HEK293 (cell line): ENCODE results near the gene CITED4.

Source experiments
- CTCF ChIA-PET: fragments of 350-600 bp; formaldehyde crosslinking; extraction: SDS; loops from one replicate; lab custom pipeline; 2021; ENCODE audit warnings: antibody characterized with exemption; lab: Yijun Ruan, JAX
- POLR2A ChIA-PET: fragments of 300-600 bp; formaldehyde crosslinking; extraction: SDS; loops from one replicate; lab custom pipeline; 2020; ENCODE audit warnings: antibody characterized with exemption, inconsistent platforms; lab: Yijun Ruan, JAX
- H3K27ac ChIP-seq: fragments of 200-500 bp; sonication (Bioruptor generic); 2 replicates; pipeline ENCODE4 v1.5.1; 2014; ENCODE audit warnings: low read depth, low read length, control low read depth, inconsistent platforms; ENCODE audit errors: extremely low read depth
- H3K36me3 ChIP-seq, 2 experiments: fragments of 200-500 bp in 1 of 2; sonication (Bioruptor generic) in 1 of 2; 1 replicate in 1 of 2; 2 replicates in 1 of 2; pipeline ENCODE4 v1.5.1; 2014 to 2017; ENCODE audit warnings: inconsistent platforms in 2 of 2, low read length in 2 of 2; ENCODE audit not compliant: control insufficient read depth in 2 of 2, insufficient read depth in 1 of 2
- H3K4me1 ChIP-seq: fragments of 200-500 bp; sonication (Bioruptor generic); 2 replicates; pipeline ENCODE4 v1.5.1; 2014; ENCODE audit warnings: mild to moderate bottlenecking, low read length, inconsistent platforms; ENCODE audit not compliant: control insufficient read depth, insufficient read depth
- H3K4me3 ChIP-seq: 2 replicates; pipeline ENCODE4 v1.5.1; 2011; ENCODE audit warnings: low read depth, mild to moderate bottlenecking, control low read depth, low read length, moderate library complexity
- H3K9me3 ChIP-seq: fragments of 200-500 bp; sonication (Bioruptor generic); 2 replicates; pipeline ENCODE4 v1.5.1; 2014; ENCODE audit warnings: low read depth, low read length, inconsistent platforms; ENCODE audit not compliant: control insufficient read depth, insufficient read depth
- HOXA7 ChIP-seq: sonication (generic); formaldehyde crosslinking; IDR thresholded peaks from 2 replicates; pipeline ENCODE4 v1.8.1; 2022; ENCODE audit warnings: missing genetic modification reagents, borderline replicate concordance
- KLF1 ChIP-seq: fragments of 450-650 bp; formaldehyde crosslinking; IDR thresholded peaks from 2 replicates; pipeline ENCODE4 v1.5.1; 2016; ENCODE audit warnings: missing biosample characterization, missing genetic modification characterization
- PRDM1 ChIP-seq: fragments of 450-650 bp; formaldehyde crosslinking; IDR thresholded peaks from 2 replicates; pipeline ENCODE4; 2016; ENCODE audit warnings: missing biosample characterization, missing genetic modification characterization
- TCF7L2 ChIP-seq: IDR thresholded peaks from 2 replicates; pipeline ENCODE4 v1.6.1; 2011; ENCODE audit warnings: low read depth, mild to moderate bottlenecking, inconsistent platforms, low read length, moderate library complexity, borderline replicate concordance
- ZEB2 ChIP-seq: fragments of 450-650 bp; formaldehyde crosslinking; IDR thresholded peaks from 2 replicates; pipeline ENCODE4 v1.5.1; 2016; ENCODE audit warnings: missing biosample characterization, missing genetic modification characterization
- ZFP3 ChIP-seq: fragments of 450-650 bp; formaldehyde crosslinking; IDR thresholded peaks from 2 replicates; pipeline ENCODE4 v1.5.1; 2016; ENCODE audit warnings: low read depth, missing biosample characterization, missing genetic modification characterization
- ZIC2 ChIP-seq: fragments of 450-650 bp; formaldehyde crosslinking; IDR thresholded peaks from 2 replicates; pipeline ENCODE4 v1.5.1; 2016; ENCODE audit warnings: missing biosample characterization, missing genetic modification characterization
- ZNF169 ChIP-seq: fragments of 450-650 bp; formaldehyde crosslinking; IDR thresholded peaks from 2 replicates; pipeline ENCODE4 v1.5.1; 2016; ENCODE audit warnings: missing biosample characterization, missing genetic modification characterization
- ZNF211 ChIP-seq: fragments of 450-650 bp; formaldehyde crosslinking; IDR thresholded peaks from 2 replicates; pipeline ENCODE4 v1.5.1; 2016; ENCODE audit warnings: low read depth, missing biosample characterization, missing genetic modification characterization
- ZNF248 ChIP-seq: fragments of 450-650 bp; formaldehyde crosslinking; IDR thresholded peaks from 2 replicates; pipeline ENCODE4 v1.5.1; 2017; ENCODE audit warnings: missing biosample characterization, missing genetic modification characterization
- ZNF292 ChIP-seq: fragments of 450-650 bp; formaldehyde crosslinking; IDR thresholded peaks from 2 replicates; pipeline ENCODE4 v1.5.1; 2016; ENCODE audit warnings: low read depth, missing biosample characterization, missing genetic modification characterization, borderline replicate concordance
- ZNF366 ChIP-seq: fragments of 450-650 bp; formaldehyde crosslinking; conservative IDR thresholded peaks from 2 replicates; pipeline ENCODE4 v1.5.1; 2016; ENCODE audit warnings: missing biosample characterization, missing genetic modification characterization
- ZNF510 ChIP-seq: fragments of 450-650 bp; formaldehyde crosslinking; IDR thresholded peaks from 2 replicates; pipeline ENCODE4 v1.5.1; 2018; ENCODE audit warnings: mild to moderate bottlenecking, missing genetic modification characterization, missing biosample characterization; ENCODE audit not compliant: insufficient replicate concordance
- ZNF549 ChIP-seq: fragments of 450-650 bp; IDR thresholded peaks from 2 replicates; pipeline ENCODE4 v1.5.1; 2018; ENCODE audit warnings: missing biosample characterization, missing genetic modification characterization, mild to moderate bottlenecking, inconsistent platforms, moderate library complexity
- ZNF624 ChIP-seq: fragments of 450-650 bp; formaldehyde crosslinking; IDR thresholded peaks from 2 replicates; pipeline ENCODE4 v1.5.1; 2017; ENCODE audit warnings: missing biosample characterization, missing genetic modification characterization
- TF ChIP-seq, protein P1 (sequence below): fragments of 450-650 bp; formaldehyde crosslinking; IDR thresholded peaks from 2 replicates; pipeline ENCODE4 v1.5.1; 2016; ENCODE audit warnings: missing biosample characterization, missing genetic modification characterization
- TF ChIP-seq, protein P2 (sequence below): fragments of 450-650 bp; formaldehyde crosslinking; IDR thresholded peaks from 2 replicates; pipeline ENCODE4 v1.5.1; 2016; ENCODE audit warnings: missing biosample characterization, missing genetic modification characterization

Gene CITED4

DNA sequence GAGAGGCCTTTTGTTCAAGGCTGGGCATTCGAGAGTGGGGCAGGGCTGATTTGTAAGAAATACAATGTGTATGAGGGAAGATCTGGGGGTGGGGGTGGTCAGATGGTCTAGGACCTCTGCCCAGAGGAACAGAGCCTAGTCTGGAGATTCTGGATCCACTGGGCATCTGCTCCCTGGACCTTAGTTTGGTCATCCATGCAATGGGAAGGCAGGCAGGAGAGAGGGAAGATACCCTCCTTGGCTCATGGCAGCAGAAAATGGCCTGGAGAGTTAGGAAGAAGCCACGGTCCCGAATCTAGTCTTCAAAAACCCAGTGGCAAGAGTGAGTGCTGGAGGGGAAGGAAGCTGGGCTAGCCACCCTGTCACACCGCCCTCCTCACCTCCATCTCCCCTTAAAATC is 38.8 kb downstream of the CITED4 start (continued):
- TF ChIP-seq ZNF510 (tag by site-specific recombination) (no peak), ZNF292 (tag by site-specific recombination) (no peak), ZNF549 (tag by site-specific recombination) (no peak), ZEB2 (tag by site-specific recombination) (no peak), ZFP3 (no peak), HOXA7 (CRISPR knock-in tag) (no peak), KLF1 (tag by site-specific recombination) (no peak)
- TF ChIP-seq, protein P1, sequence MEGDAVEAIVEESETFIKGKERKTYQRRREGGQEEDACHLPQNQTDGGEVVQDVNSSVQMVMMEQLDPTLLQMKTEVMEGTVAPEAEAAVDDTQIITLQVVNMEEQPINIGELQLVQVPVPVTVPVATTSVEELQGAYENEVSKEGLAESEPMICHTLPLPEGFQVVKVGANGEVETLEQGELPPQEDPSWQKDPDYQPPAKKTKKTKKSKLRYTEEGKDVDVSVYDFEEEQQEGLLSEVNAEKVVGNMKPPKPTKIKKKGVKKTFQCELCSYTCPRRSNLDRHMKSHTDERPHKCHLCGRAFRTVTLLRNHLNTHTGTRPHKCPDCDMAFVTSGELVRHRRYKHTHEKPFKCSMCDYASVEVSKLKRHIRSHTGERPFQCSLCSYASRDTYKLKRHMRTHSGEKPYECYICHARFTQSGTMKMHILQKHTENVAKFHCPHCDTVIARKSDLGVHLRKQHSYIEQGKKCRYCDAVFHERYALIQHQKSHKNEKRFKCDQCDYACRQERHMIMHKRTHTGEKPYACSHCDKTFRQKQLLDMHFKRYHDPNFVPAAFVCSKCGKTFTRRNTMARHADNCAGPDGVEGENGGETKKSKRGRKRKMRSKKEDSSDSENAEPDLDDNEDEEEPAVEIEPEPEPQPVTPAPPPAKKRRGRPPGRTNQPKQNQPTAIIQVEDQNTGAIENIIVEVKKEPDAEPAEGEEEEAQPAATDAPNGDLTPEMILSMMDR (tag by site-specific recombination): no peak
- TF ChIP-seq, protein P2, sequence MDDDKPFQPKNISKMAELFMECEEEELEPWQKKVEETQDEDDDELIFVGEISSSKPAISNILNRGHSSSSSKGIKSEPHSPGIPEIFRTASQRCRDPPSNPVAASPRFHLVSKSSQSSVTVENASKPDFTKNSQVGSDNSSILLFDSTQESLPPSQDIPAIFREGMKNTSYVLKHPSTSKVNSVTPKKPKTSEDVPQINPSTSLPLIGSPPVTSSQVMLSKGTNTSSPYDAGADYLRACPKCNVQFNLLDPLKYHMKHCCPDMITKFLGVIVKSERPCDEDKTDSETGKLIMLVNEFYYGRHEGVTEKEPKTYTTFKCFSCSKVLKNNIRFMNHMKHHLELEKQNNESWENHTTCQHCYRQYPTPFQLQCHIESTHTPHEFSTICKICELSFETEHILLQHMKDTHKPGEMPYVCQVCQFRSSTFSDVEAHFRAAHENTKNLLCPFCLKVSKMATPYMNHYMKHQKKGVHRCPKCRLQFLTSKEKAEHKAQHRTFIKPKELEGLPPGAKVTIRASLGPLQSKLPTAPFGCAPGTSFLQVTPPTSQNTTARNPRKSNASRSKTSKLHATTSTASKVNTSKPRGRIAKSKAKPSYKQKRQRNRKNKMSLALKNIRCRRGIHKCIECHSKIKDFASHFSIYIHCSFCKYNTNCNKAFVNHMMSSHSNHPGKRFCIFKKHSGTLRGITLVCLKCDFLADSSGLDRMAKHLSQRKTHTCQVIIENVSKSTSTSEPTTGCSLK (tag by site-specific recombination): no peak

DNA sequence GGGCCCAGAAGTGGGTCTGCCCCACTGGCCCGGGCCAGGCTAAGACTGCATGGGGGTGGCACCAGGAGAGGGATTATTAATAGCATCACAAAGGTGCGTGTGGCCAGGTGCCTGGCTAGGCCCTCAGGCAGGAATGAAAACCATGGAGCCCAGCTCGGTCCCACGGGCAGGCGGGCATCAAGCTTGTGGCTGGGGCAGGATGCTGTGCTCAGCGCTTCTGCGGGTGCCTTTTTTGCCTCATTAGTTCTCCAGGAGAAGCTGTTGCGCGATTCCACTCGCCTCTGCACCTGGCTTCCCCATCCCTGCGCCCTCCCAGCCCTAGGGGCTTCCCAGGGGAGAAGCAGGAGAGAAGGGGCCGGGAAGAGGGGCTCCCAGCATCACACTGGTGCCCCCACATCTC is 39.3 kb downstream of the CITED4 start:
- TF ChIP-seq ZNF169 (tag by site-specific recombination) (no peak), ZNF211 (tag by site-specific recombination) (no peak)
- TF ChIP-seq, all 188 proteins: peak for 0
- Histone ChIP-seq H3K36me3 (no peaks in the 10 kb centered on the region), H3K27ac (no peak overlapping the region), H3K4me1 (no peaks in the 10 kb centered on the region), H3K9me3 (no peaks in the 10 kb centered on the region), H3K4me3 (no peak overlapping the region)
- ChIA-PET CTCF (interaction anchor here (0.6 kb wide), 1 partner anchor 661 kb away, joined by 3 read pairs; no protein-coding TSS in a partner anchor), POLR2A (no interaction called here)

DNA sequence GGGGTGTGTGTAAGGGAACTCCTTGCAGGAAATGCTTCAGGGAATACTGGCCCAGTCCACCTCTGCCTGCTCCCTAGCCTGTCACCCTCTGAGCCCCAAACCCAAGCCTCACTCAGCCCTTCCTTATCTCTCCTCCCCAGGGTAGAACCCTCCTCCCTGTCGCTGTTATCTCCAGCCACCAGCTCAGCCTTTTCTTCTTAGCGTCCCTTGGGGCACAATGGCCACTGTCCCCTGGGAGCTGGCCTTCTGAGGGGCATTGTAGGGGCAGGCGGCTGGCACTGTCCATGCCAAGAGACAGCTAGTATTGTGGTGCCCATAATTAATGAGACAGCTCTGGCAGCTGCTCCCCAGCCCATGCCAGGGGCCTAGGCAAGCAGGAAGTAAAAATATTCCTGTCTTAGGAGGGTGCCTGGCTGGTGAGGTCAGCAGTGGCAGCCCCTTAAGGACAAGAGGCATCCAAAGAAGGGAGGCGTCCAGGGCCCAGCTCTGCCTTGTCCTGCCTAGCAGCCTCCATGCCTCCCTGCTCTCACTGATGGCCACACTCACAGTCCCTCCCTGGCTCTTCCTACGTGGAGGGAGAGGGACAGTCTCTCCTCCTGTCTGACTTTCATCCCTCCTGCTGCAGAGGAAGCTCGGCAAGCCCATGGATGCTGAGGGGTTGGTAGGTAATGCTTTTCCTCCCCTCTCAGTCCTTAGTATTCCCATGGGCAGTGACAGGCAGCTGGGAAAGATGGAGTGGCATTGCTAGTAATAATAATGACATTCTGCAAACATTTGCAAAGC is 41.1 kb downstream of the CITED4 start:
- ChIA-PET CTCF (interaction anchor here (0.6 to 0.9 kb wide), 4 partner anchors 46 to 175 kb away, joined by 3 to 6 read pairs (median 4); partner anchors contain the start of gene NFYC), POLR2A (no interaction called here)
- Histone ChIP-seq H3K36me3 (no peaks in the 10 kb centered on the region), H3K9me3 (no peaks in the 10 kb centered on the region), H3K4me1 (no peaks in the 10 kb centered on the region), H3K27ac (no peak overlapping the region), H3K4me3 (no peak overlapping the region)
- no peak for TF ChIP-seq ZIC2 (tag by site-specific recombination)
- TF ChIP-seq ZNF248 (tag by site-specific recombination): no peak
- TF ChIP-seq PRDM1: no peak
- no peak for TF ChIP-seq ZNF624 (tag by site-specific recombination)
- no peak for TF ChIP-seq ZNF366 (tag by site-specific recombination)
- no peak for TF ChIP-seq TCF7L2
